Retina (tissue), 1 donor: ENCODE measurements around the gene TEKT4.
"Not testable (repeated sequence)": the region's sequence is repeated elsewhere in the genome, so short reads cannot be mapped to it uniquely, and the experiment has no call there.

Source experiments
- DNase-seq: peaks from one replicate; pipeline ENCODE4 v3.0.0-alpha.2; 2016

TEKT4 gene

DNA sequence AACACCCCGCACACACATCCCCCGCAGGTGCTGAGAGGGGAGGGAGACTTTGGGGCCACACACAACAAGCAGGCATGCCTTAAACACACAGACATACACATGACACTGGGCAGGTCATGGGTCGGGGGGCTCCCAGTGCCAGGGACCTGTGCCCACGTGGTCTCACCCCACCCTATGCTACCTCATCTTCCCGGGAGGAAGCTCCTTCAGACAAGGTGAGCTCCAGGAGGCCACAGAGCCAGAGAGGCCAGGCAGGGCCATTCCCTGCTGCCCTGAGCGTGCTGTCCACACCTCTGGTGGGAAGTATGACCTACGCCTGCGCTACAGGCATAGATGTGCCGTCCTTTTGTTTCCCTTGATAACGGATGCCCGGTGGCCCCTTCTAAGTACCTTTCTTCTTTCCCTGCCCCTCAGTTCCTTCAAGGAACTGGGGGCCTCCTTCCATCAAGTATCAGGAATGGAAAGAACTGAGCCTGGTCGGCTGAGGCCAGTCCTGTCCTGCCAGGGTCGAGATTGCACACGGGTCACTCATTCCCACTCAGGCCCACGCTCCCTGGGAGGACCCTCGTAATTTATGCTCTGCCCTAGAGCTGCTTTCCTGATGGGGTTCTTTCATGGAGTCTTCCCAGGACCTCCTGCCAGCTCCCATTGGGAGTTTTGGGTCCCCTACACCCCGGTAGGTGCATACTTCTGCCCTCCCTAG is 4.7 kb downstream of the TEKT4 start:
- DNase-seq, result no peak

GRCh38 chr2:94876523-94876863 is 5.3 kb downstream of the TEKT4 start:
- no peak for DNase-seq

DNA sequence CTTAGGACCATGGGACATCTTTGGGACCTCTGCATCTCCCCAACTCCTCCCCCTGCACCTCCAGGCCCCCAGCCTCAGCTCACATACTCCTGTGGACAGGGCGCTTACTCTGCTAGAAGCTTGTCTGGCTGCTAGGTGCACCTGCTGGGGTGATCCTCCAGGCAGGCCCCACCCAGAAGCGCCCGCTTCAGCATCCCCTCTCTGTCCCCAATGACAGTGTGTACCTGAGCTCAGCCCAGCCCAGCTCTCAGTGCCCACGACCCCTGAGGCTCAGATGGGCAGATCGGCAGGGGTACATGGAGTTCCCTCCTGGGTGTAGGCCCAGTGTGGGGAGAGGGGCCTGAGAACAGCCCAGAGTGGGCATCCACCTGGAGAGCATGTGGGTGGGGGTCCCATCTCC is 5.9 kb downstream of the TEKT4 start:
- DNase-seq, result no peak

GRCh38 chr2:94878575-94878974 is 7.3 kb downstream of the TEKT4 start:
- not testable (repeated sequence) for DNase-seq

DNA sequence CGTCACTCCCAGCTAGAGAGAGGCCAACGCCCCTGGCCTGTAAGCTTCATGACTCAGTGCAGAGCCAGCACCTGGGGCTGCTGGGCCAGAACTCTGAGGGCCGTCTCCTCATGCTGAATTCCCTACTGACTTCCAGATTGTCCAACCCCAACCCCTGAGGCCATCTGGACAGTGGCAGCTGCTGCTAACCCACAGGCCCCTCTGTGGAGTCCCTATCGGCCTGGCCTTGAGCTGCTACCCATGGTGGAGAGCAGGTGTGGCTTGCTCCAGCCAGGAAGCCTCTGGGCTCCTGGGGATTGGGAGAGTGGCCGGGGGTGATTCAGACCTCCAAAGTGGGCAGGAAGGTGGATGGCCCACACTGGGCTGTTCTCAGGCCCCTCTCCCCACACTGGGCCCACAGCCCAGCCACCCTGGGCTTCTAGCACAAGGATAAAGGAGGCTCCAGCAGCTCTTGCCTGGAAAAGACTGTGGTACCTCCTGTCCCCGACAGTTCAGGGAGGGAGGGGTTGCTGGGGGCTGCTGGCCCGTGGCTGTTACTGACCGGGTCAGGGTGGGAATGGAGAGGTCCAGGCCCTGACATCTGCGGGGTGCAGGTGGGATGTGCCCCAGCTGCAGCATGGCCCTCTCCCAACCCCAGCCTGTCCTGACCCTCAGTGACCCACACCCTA is 8.2 kb downstream of the TEKT4 start:
- no peak for DNase-seq

- DNase-seq, result no peak
Observed at GRCh38 chr2:94879982-94880377, 8.8 kb downstream of the TEKT4 start.

DNA sequence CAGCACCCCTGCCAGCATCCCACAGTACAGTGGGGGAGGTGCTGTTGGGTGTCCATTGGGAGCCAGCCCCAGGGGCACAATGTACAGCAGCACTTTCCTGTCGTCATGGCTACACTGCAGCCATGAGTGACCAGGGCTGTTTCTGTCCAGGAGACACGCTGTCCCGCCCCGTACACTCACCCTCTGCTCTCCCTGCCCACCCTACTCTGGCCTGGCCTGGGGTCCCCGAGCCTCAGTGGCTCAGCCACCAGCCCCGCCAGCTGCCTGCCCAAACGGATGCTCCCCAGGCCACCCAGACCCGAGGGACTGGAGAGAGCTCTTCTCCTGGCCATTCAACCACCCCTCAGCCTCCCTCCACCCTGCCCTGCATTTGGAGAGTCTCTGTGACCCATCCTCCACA is 9.3 kb downstream of the TEKT4 start:
- no peak for DNase-seq

DNA sequence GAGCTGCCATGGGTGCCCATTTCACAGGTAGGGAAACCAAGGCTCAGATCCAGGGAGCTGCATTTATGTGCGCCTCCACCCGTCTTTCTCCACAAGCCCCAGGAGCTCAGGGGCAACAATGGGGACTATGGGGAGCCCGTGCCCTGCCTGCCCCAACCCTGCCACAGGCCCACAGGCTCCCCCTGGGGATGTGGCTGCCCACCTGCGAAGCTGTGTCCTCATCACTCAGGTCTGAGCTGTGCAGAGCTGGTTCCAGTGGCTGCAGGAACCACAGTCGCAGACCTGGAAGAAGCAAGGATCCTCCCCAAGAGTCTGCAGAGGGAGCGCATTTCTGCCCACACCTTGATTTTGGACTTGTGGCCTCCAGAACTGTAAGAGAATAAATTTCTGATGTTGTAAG is 9.8 kb downstream of the TEKT4 start:
- no peak for DNase-seq

- no peak for DNase-seq
Observed at GRCh38 chr2:94890234-94890633, 19.0 kb downstream of the TEKT4 start.

DNA sequence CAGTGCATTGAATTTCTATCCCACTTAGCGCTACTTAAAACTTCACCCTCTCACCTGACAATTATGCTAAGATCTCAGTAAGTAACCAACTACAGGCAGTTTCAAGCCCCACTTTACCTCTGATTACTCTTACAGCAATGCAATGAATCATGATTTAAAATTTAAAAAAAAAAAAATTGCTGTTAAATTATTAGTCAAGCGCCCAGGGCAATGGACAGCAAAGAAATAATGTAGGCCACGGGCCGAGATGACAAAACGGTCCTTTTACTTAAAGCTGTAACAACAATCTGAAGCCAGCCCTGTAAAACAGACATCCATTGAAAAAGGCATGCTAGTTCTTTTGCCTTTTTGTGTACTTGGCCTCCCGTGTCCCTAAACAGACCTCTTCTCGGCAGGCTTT is 24.0 kb downstream of the TEKT4 start:
- DNase-seq, result not testable (repeated sequence)

- not testable (repeated sequence) for DNase-seq
Observed at GRCh38 chr2:94906976-94907375, 35.7 kb downstream of the TEKT4 start.

DNA sequence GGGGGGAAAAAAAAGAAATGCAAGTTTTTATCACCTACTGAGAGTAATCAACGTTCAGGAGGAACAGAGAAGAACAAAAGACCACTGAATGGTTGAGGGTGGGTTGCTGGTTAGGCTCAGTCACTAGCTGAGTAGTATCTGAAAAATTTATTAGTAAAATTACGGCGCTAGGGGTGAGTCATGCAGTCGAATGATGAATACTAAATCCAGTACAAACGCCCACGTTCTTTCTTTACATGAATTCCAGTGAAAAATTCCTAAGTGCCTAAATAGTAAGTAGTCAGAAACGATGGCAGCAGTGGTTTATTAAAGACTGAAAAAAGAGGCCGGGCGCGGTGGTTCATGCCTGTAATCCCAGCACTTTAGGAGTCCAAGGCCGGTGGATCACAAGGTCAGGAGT is 52.0 kb downstream of the TEKT4 start:
- no peak for DNase-seq

DNA sequence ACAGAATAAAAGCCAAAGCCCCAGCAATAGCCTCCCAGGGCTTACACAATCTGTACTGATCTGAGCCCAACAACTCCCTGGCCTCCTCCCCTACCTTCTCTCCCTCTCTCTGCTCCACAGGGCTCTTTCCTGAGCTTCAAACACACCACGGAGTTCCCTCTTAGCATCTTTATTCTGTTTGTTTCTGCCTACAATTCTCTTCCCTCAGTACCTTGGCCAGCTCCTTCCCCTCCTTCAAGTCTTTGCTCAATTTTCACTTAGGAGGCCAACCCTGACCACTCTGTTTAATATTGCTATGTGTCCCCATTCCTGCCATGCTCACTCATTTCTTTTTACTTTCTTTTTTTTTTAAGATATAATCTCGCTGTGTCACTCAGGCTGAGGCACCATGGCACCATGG is 53.8 kb downstream of the TEKT4 start:
- DNase-seq, result not testable (repeated sequence)
